GM12865 (cell line): ENCODE data around the gene DYRK3.

Experiments used
- DNase-seq: peaks from one replicate; pipeline ENCODE4 v3.0.0; 2010; ENCODE audit warnings: low read depth
- H3K4me3 ChIP-seq: 2 replicates; pipeline ENCODE4 v1.5.1; 2011; ENCODE audit warnings: mild to moderate bottlenecking, low read depth, low read length, control low read depth
- TF ChIP-seq, protein P1 (sequence below): IDR thresholded peaks from 2 replicates; pipeline ENCODE4 v1.5.1; 2011; ENCODE audit warnings: low read length, control low read depth, low read depth, inconsistent platforms; ENCODE audit not compliant: insufficient read depth; ENCODE audit errors: missing control alignments

Gene DYRK3

DNA sequence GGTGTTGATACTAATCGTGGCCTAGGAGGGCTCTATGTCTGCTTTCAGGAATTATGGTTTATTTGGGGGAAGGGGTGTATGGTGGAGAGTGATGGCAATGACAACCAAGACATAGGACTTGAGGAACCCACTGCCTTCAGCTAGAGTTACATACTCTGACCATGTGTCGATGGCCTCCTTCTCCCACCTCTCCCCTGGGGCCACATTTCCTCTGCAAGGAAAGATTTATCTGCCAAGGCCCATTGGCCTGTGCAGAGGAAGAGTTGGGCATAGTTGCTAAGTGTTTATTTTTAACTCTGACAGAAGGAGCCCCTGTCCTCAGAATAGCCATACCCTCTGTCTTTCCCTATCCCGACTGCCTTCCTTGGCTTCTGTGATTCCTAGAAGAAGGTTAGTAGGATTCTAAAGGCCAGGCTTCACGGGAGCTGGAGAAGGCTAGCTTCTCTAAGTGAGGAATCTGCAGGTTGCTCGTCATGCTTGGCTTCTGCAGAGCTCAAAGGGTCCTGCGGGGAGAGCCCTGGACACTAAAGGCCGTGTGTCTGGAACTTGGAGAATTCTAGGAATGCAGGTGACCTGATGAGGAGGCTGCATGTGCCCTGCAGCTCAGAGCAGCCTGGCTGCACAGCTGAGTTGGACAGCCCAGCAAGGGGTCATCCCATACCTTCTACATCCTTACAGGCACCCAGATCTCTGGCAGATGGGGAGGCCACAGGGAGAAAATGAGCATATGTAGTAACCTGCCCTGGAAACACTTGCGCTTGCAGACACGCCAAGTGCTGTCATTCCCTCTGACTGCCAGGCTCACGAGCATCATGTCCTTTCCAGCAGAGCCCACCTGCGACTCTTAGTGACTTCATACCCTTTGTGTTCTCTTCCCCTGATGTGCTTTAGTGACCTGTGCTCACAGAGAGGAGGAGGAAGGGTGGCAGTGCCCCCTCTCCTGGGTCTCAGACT lies 59.1 kb downstream of the DYRK3 start:
- no peak for DNase-seq
- H3K4me3 ChIP-seq, result no peak overlapping the region
- TF ChIP-seq, protein P1, sequence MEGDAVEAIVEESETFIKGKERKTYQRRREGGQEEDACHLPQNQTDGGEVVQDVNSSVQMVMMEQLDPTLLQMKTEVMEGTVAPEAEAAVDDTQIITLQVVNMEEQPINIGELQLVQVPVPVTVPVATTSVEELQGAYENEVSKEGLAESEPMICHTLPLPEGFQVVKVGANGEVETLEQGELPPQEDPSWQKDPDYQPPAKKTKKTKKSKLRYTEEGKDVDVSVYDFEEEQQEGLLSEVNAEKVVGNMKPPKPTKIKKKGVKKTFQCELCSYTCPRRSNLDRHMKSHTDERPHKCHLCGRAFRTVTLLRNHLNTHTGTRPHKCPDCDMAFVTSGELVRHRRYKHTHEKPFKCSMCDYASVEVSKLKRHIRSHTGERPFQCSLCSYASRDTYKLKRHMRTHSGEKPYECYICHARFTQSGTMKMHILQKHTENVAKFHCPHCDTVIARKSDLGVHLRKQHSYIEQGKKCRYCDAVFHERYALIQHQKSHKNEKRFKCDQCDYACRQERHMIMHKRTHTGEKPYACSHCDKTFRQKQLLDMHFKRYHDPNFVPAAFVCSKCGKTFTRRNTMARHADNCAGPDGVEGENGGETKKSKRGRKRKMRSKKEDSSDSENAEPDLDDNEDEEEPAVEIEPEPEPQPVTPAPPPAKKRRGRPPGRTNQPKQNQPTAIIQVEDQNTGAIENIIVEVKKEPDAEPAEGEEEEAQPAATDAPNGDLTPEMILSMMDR, result no peak

DNA sequence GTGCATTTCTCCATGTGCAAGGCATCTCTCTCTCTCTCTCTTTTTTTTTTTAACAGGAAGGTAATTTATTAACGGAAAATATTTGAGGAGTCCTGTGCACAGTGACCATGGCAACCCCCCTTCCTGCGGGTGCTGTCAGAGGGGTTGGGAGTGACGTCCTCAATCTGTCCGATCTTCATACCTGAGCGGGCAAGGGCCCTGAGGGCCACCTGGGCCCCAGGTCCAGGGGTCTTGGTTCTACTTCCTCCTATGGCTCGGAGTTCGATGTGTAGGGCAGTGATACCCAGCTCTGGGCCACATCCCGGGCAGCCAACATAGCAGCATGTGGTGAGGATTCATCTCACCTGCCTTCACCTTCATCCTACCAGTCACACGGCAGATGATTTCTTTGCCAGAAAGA lies 60.4 kb downstream of the DYRK3 start:
- no peak for DNase-seq
- TF ChIP-seq, protein P1, result no peak
- H3K4me3 ChIP-seq, result no peak overlapping the region

DNA sequence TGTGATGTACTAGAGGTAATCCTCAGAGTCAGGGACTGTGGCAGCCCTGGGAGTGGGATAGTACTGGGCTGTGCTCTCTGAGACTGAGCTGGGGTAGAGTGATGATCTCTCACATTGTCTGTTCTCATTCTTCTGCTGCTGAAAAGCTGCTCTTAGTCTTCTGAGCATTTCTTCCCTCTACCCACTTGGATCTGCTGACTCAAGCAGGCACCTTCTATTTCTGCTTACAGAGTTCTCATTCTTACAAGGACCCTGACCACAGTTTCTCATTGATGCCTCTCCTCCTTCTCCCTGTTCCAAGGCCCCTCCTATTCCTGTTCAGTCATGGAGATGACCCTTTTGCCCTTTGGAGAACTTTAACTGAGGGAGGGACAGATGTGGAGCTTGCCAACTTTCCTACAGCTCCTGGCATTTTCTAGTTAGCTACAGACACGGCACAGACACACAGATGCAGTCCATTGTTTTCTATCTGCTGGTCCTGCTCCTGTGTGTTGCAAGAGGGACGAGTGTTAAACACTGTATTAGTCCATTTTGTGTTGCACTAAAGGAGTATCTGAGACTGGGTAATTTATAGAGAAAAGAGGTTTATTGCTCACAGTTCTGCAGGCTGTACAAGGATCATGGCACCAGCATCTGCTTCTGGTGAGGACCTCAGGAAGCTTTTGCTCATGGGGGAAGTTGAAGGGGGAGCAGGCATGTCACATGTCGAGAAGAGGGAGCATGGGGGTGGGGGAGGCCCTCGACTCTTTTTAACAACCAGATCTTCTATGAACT lies 61.7 kb downstream of the DYRK3 start:
- no peak for DNase-seq
- TF ChIP-seq, protein P1, result no peak
- no peak overlapping the region for H3K4me3 ChIP-seq

DNA sequence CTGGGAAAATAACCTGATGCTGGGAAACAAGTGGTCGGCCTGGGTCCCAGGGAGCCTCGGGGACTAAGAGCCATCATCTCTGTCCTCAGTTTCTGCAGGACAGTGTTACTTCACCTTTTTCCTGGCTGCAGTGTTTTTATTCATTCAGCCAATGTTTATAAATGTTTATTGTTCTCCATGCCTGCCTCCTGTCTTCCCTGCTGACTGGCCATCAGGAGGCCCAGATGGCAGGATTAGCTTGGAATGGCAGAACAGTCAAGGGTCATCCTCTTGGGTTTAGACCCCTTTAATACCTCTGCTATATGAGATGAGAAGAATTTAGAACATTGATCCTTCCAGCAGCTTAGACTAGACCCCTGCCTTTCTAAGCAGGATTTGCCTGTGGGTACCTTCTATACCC lies 62.7 kb downstream of the DYRK3 start:
- no peak overlapping the region for H3K4me3 ChIP-seq
- DNase-seq, result no peak
- TF ChIP-seq, protein P1, result no peak
